ENCODE results near the gene KIF9. TPM values are rescaled to one million over a fixed set of nuclear protein-coding genes. Genes with fewer than 3 reads are reported as not detected.
"Not testable (repeated sequence)": the region's sequence is repeated elsewhere in the genome, so short reads cannot be mapped to it uniquely, and the experiment has no call there.

Gene KIF9
- total RNA-seq, 1 donor from 2014 or later, result 4.3 TPM

GRCh38 chr3:47193871-47194859 is 88.4 kb downstream of the KIF9 start:
- H3K36me3 Mint-ChIP-seq (ENCODE audit: low read depth), result peaks cover 1% of the 10 kb centered on the region
- no peaks in the 10 kb centered on the region for H3K27me3 Mint-ChIP-seq (ENCODE audit: low read depth)
- TF ChIP-seq CTCF (IDR thresholded peaks at IDR 0.05), result no peak
- no peak overlapping the region for H3K27ac Mint-ChIP-seq (ENCODE audit: unreplicated experiment)
- no peak for DNase-seq (ENCODE audit: low spot score)
- no peaks in the 10 kb centered on the region for H3K4me1 Mint-ChIP-seq (ENCODE audit: low read depth)
- H3K4me3 Mint-ChIP-seq (ENCODE audit: unreplicated experiment), result no peak overlapping the region
- no peaks in the 10 kb centered on the region for H3K9me3 Mint-ChIP-seq (ENCODE audit: low read depth)

GRCh38 chr3:47186285-47186684 is 96.3 kb downstream of the KIF9 start:
- Mint-ChIP-seq H3K36me3 (ENCODE audit: low read depth) (peaks cover 2% of the 10 kb centered on the region), H3K4me3 (ENCODE audit: unreplicated experiment) (no peak overlapping the region)
- no peak for TF ChIP-seq CTCF (IDR thresholded peaks at IDR 0.05)

GRCh38 chr3:47181685-47182084 is 100.9 kb downstream of the KIF9 start:
- H3K36me3 Mint-ChIP-seq (ENCODE audit: low read depth); H3K9me3 Mint-ChIP-seq (ENCODE audit: low read depth); DNase-seq (ENCODE audit: low spot score); H3K27me3 Mint-ChIP-seq (ENCODE audit: low read depth); H3K4me3 Mint-ChIP-seq (ENCODE audit: unreplicated experiment); H3K4me1 Mint-ChIP-seq (ENCODE audit: low read depth); H3K27ac Mint-ChIP-seq (ENCODE audit: unreplicated experiment): not testable (repeated sequence)

More at GRCh38 chr3:47186285-47186684, 96.3 kb downstream of the KIF9 start:
- Mint-ChIP-seq H3K4me1 (ENCODE audit: low read depth) (no peaks in the 10 kb centered on the region), H3K9me3 (ENCODE audit: low read depth) (no peaks in the 10 kb centered on the region), H3K27ac (ENCODE audit: unreplicated experiment) (no peak overlapping the region), H3K27me3 (ENCODE audit: low read depth) (no peaks in the 10 kb centered on the region)
- DNase-seq (ENCODE audit: low spot score), result no peak

- not testable (repeated sequence) for H3K27me3 Mint-ChIP-seq (ENCODE audit: low read depth); H3K36me3 Mint-ChIP-seq (ENCODE audit: low read depth); H3K27ac Mint-ChIP-seq (ENCODE audit: unreplicated experiment); H3K4me1 Mint-ChIP-seq (ENCODE audit: low read depth); H3K4me3 Mint-ChIP-seq (ENCODE audit: unreplicated experiment); H3K9me3 Mint-ChIP-seq (ENCODE audit: low read depth); DNase-seq (ENCODE audit: low spot score)
These were observed 102.6 kb downstream of the KIF9 start for GRCh38 chr3:47180011-47180410.

Other genes starting within 250 kb of the KIF9 start
- gene SETD2, start 118.7 kb downstream of the KIF9 start, total RNA-seq, result 34.6 to 41.4 TPM (median 37.3 TPM) in 3 replicates
- 31.9 to 34.6 TPM (median 32.3 TPM) in 3 replicates for gene KLHL18, start 145 bp upstream of the KIF9 start, total RNA-seq
- gene PTPN23, start 98.2 kb upstream of the KIF9 start, total RNA-seq, result 43.5 to 49.5 TPM (median 47.8 TPM) in 3 replicates
- 47.3 to 79.8 TPM (median 49.7 TPM) in 3 replicates for gene SCAP, start 193.1 kb upstream of the KIF9 start, total RNA-seq
- 28.8 to 42.9 TPM (median 30.2 TPM) in 3 replicates for gene ELP6, start 230.9 kb upstream of the KIF9 start, total RNA-seq

Data from chondrocyte (in vitro differentiated cells).